Skeletal muscle tissue (tissue), 4 donors: Measurements from ENCODE around the gene ARHGAP26. TPM values are rescaled to one million over a fixed set of nuclear protein-coding genes. Genes with fewer than 3 reads are reported as not detected.

ENCODE experiments used
- H3K27ac ChIP-seq: one replicate; pipeline ENCODE4 v1.7.0; 2013; ENCODE audit warnings: mild to moderate bottlenecking, low read depth, low read length, inconsistent platforms
- H3K27me3 ChIP-seq, 3 donors: one replicate each; pipeline ENCODE4 v1.7.0; 2013; ENCODE audit warnings: low read length in 3 of 3; ENCODE audit not compliant: control insufficient read depth in 3 of 3, insufficient read depth in 3 of 3
- H3K36me3 ChIP-seq, 3 donors: one replicate each; pipeline ENCODE4 v1.7.0; 2013; ENCODE audit warnings: low read length in 3 of 3; ENCODE audit not compliant: control insufficient read depth in 3 of 3, insufficient read depth in 3 of 3
- H3K4me1 ChIP-seq, 3 donors: one replicate each; pipeline ENCODE4 v1.7.0; 2013; ENCODE audit warnings: low read length in 3 of 3, mild to moderate bottlenecking in 3 of 3; ENCODE audit not compliant: control insufficient read depth in 3 of 3, insufficient read depth in 3 of 3
- H3K4me3 ChIP-seq, 3 donors: one replicate each; pipeline ENCODE4 v1.7.0; 2013; ENCODE audit warnings: low read length in 3 of 3
- H3K9ac ChIP-seq, 3 donors: one replicate each; pipeline ENCODE4 v1.7.0; 2013; ENCODE audit warnings: low read length in 3 of 3, mild to moderate bottlenecking in 3 of 3, moderate library complexity in 2 of 3, low read depth in 1 of 3
- H3K9me3 ChIP-seq, 3 donors: one replicate each; pipeline ENCODE4 v1.7.0; 2013; ENCODE audit warnings: low read length in 3 of 3; ENCODE audit not compliant: control insufficient read depth in 3 of 3
- total RNA-seq: library from RNA; depleted of rRNA; stranded (reverse); fragments of >200 nt; gene quantifications from one replicate; pipeline ENCODE4 v1.2.3, GENCODE V29; 2014
- donor health status: Osteomylitis.

Gene ARHGAP26
- total RNA-seq, 1 donor from 2014 or later = 28.7 TPM

- Histone ChIP-seq H3K27me3 (no peaks in the 10 kb centered on the region), H3K4me3 (no peak overlapping the region), H3K27ac (peak overlapping the region; percentile 36), H3K4me1 (peaks cover 38 to 54% (median 43%) of the 10 kb centered on the region in 3 donors), H3K9ac (no peak overlapping the region), H3K9me3 (no peaks in the 10 kb centered on the region), H3K36me3 (no peaks in the 10 kb centered on the region)
Observed at GRCh38 chr5:142826741-142827492, 56.7 kb downstream of the ARHGAP26 start.

- Histone ChIP-seq H3K36me3 (no peaks in the 10 kb centered on the region), H3K9me3 (no peaks in the 10 kb centered on the region), H3K9ac (no peak overlapping the region), H3K4me1 (peaks cover 38 to 45% (median 43%) of the 10 kb centered on the region in 3 donors), H3K27ac (no peak overlapping the region), H3K27me3 (no peaks in the 10 kb centered on the region), H3K4me3 (no peak overlapping the region)
Observed at GRCh38 chr5:142827934-142828576, 57.9 kb downstream of the ARHGAP26 start.

- Histone ChIP-seq H3K27ac (no peak overlapping the region), H3K9me3 (no peaks in the 10 kb centered on the region), H3K4me3 (no peak overlapping the region), H3K36me3 (no peaks in the 10 kb centered on the region), H3K4me1 (peaks cover 38 to 43% (median 42%) of the 10 kb centered on the region in 3 donors), H3K27me3 (no peaks in the 10 kb centered on the region), H3K9ac (no peak overlapping the region)
Observed at GRCh38 chr5:142828797-142829535, 58.8 kb downstream of the ARHGAP26 start.

- no peak overlapping the region for H3K27ac ChIP-seq
- H3K27me3 ChIP-seq = no peaks in the 10 kb centered on the region
- no peaks in the 10 kb centered on the region for H3K9me3 ChIP-seq
- no peaks in the 10 kb centered on the region for H3K36me3 ChIP-seq
- H3K9ac ChIP-seq = no peak overlapping the region
- no peak overlapping the region for H3K4me3 ChIP-seq
- H3K4me1 ChIP-seq = peaks cover 33 to 43% (median 37%) of the 10 kb centered on the region in 3 donors
Observed at GRCh38 chr5:142829801-142830220, 59.6 kb downstream of the ARHGAP26 start.

- Histone ChIP-seq H3K9me3 (no peaks in the 10 kb centered on the region), H3K36me3 (no peaks in the 10 kb centered on the region), H3K27me3 (no peaks in the 10 kb centered on the region), H3K4me3 (no peak overlapping the region), H3K4me1 (peaks cover 27 to 37% (median 31%) of the 10 kb centered on the region in 3 donors), H3K27ac (no peak overlapping the region), H3K9ac (no peak overlapping the region)
Observed at GRCh38 chr5:142830241-142831008, 60.2 kb downstream of the ARHGAP26 start.

- Histone ChIP-seq H3K9ac (no peak overlapping the region), H3K4me3 (no peak overlapping the region), H3K27ac (no peak overlapping the region), H3K9me3 (no peaks in the 10 kb centered on the region), H3K36me3 (no peaks in the 10 kb centered on the region), H3K4me1 (peaks cover 22 to 32% (median 26%) of the 10 kb centered on the region in 3 donors), H3K27me3 (no peaks in the 10 kb centered on the region)
Observed at GRCh38 chr5:142831009-142831383, 60.8 kb downstream of the ARHGAP26 start.

- peaks cover 16 to 29% (median 21%) of the 10 kb centered on the region in 3 donors for H3K4me1 ChIP-seq
Observed at GRCh38 chr5:142832263-142832662, 62.1 kb downstream of the ARHGAP26 start.

GRCh38 chr5:142833517-142834449 is 63.6 kb downstream of the ARHGAP26 start:
- Histone ChIP-seq H3K27ac (no peak overlapping the region), H3K27me3 (no peaks in the 10 kb centered on the region), H3K9me3 (no peaks in the 10 kb centered on the region), H3K4me1 (peaks cover 16 to 29% (median 17%) of the 10 kb centered on the region in 3 donors), H3K4me3 (no peak overlapping the region), H3K9ac (no peak overlapping the region), H3K36me3 (no peaks in the 10 kb centered on the region)

More at GRCh38 chr5:142832263-142832662, 62.1 kb downstream of the ARHGAP26 start:
- Histone ChIP-seq H3K27ac (no peak overlapping the region), H3K36me3 (no peaks in the 10 kb centered on the region), H3K9me3 (no peaks in the 10 kb centered on the region), H3K4me3 (no peak overlapping the region), H3K27me3 (no peaks in the 10 kb centered on the region), H3K9ac (no peak overlapping the region)

GRCh38 chr5:142834504-142834903 is 64.3 kb downstream of the ARHGAP26 start:
- Histone ChIP-seq H3K27me3 (no peaks in the 10 kb centered on the region), H3K4me3 (no peak overlapping the region), H3K27ac (no peak overlapping the region), H3K36me3 (no peaks in the 10 kb centered on the region), H3K4me1 (peaks cover 11 to 23% (median 16%) of the 10 kb centered on the region in 3 donors), H3K9ac (no peak overlapping the region), H3K9me3 (no peaks in the 10 kb centered on the region)
